GM18951 (cell line): ENCODE data around the gene NMNAT2.
"Not testable (repeated sequence)": the region's sequence is repeated elsewhere in the genome, so short reads cannot be mapped to it uniquely, and the experiment has no call there.

ENCODE experiments used
- POLR2A ChIP-seq: IDR thresholded peaks from 4 replicates; pipeline ENCODE4 v1.6.1; 2011; ENCODE audit warnings: mild to moderate bottlenecking; ENCODE audit not compliant: insufficient read length, insufficient read depth; ENCODE audit errors: extremely low read depth
- in situ Hi-C: fragments of 300-500 bp; cut with MboI; formaldehyde crosslinking; loops from one replicate; pipeline ENCODE4 v1.12.0; 2022; ENCODE audit warnings: low sequenced_read_pairs, mixed read lengths, inconsistent platforms; ENCODE audit not compliant: unreplicated experiment

NMNAT2 gene

GRCh38 chr1:183243161-183244050, 174.8 kb downstream of the NMNAT2 start:
- in situ Hi-C loops = no loop called here
- no peak for TF ChIP-seq POLR2A

GRCh38 chr1:183242556-183242955, 175.6 kb downstream of the NMNAT2 start:
- TF ChIP-seq POLR2A = no peak
- in situ Hi-C loops = no loop called here

GRCh38 chr1:183241471-183241870, 176.7 kb downstream of the NMNAT2 start:
- no peak for TF ChIP-seq POLR2A
- in situ Hi-C loops = no loop called here

GRCh38 chr1:183240853-183241252, 177.3 kb downstream of the NMNAT2 start:
- in situ Hi-C loops = not testable (repeated sequence)

DNA sequence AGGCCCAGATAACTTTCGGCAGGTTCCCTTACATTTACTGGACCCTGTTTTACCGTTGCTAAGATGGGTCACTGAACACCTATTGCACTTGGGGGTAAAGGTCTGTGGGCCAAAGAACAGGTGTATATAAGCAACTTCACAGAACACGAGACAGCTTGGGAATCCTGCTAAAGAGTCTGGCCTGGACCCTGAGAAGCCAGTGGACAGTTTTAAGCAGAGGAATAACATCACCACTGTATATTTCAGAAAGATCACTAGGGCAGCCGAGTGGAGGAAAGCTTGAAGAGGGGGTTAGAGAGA, 177.7 kb downstream of the NMNAT2 start:
- TF ChIP-seq POLR2A = no peak
- in situ Hi-C loops = no loop called here

DNA sequence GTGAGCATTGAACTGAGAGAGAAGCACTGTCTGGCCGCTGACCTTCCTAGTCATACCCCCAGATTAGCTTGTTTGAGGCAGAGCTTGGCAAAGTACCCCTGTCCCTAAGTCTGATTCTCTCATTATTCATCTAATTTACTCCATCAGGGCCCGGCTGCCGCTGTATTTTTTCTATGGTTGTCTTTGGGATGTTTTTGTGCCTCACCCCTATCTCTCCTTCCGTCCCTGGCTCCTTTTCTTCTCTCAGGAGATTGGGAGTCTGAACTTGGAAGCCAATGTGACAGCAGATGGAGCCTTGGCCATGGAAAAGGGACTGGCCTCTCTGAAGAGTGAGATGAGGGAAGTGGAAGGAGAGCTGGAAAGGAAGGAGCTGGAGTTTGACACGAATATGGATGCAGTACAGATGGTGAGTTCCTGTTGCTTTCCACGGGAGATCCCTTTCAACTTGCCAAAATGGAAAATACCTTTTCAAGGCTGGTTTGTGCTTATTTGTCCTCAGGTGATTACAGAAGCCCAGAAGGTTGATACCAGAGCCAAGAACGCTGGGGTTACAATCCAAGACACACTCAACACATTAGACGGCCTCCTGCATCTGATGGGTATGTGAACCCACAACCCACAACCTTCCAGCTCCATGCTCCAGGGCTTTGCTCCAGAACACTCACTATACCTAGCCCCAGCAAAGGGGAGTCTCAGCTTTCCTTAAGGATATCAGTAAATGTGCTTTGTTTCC, 178.2 kb downstream of the NMNAT2 start:
- TF ChIP-seq POLR2A = no peak
- in situ Hi-C loops = loop anchor here (10.0 kb wide), 1 partner anchor 285 kb away; the partner anchor contains the start of gene SHCBP1L

GRCh38 chr1:183239220-183239742, 178.9 kb downstream of the NMNAT2 start:
- in situ Hi-C loops = loop anchor here (10.0 kb wide), 1 partner anchor 284 kb away; the partner anchor contains the start of gene SHCBP1L
- TF ChIP-seq POLR2A = no peak

DNA sequence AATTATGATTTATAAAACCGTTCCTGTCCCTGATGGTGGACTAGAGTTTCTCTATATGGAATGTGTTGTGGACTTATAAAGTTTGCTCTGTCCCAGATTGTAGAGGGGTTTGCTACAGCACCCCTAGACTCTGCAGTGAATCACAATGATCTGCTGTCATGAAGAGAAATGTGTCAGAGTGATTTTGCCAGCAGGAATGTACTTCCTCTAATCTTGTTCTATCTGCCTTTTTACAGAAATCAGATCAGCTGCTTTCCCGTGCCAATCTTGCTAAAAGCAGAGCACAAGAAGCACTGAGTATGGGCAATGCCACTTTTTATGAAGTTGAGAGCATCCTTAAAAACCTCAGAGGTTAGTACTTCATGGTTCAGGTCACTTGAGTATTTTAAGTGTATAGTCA, 180.1 kb downstream of the NMNAT2 start:
- in situ Hi-C loops = loop anchor here (10.0 kb wide), 1 partner anchor 283 kb away; the partner anchor contains the start of gene SHCBP1L

GRCh38 chr1:183237046-183237445, 181.1 kb downstream of the NMNAT2 start:
- no peak for TF ChIP-seq POLR2A
- in situ Hi-C loops = loop anchor here (10.0 kb wide), 1 partner anchor 282 kb away; the partner anchor contains the start of gene SHCBP1L

More for the DNA sequence above, 180.1 kb downstream of the NMNAT2 start:
- TF ChIP-seq POLR2A = no peak

DNA sequence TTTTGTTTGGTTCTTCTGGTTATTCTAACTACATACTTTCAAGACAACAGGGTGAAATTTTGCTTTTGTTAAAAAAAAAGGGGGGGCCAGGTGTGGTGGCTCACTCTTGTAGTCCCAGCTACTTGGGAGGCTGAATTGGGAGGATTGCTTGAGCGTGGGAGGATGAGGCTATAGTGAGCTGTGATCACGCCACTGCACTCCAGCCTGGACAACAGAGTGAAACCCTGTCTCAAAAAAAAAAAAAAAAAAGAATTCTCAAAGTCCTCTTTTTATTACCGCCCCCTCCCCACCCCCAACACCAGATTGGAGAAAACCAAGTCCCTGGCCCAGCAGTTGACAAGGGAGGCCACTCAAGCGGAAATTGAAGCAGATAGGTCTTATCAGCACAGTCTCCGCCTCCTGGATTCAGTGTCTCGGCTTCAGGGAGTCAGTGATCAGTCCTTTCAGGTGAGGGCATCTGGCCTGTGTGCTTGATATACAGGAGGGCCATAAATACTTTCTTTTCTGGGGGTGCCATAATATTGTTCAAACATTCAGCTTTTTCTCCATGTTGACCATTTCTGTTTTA, 181.9 kb downstream of the NMNAT2 start:
- TF ChIP-seq POLR2A = no peak
- in situ Hi-C loops = loop anchor here (10.0 kb wide), 1 partner anchor 281 kb away; the partner anchor contains the start of gene SHCBP1L

- no peak for TF ChIP-seq POLR2A
- in situ Hi-C loops = loop anchor here (10.0 kb wide), 1 partner anchor 281 kb away; the partner anchor contains the start of gene SHCBP1L
These were observed 182.7 kb downstream of the NMNAT2 start for GRCh38 chr1:183235503-183235902.

- in situ Hi-C loops = loop anchor here (10.0 kb wide), 1 partner anchor 280 kb away; the partner anchor contains the start of gene SHCBP1L
- no peak for TF ChIP-seq POLR2A
These were observed 183.3 kb downstream of the NMNAT2 start for GRCh38 chr1:183234660-183235476.
